DOHH2 (cell line): ENCODE results near the gene ZNF211.

Experiments used
- H3F3A ChIP-seq: fragments of 200-600 bp; sonication (generic), shearing (Covaris generic); 2 replicates; pipeline ENCODE4 v1.6.0; 2016; ENCODE audit warnings: antibody characterized with exemption, mild to moderate bottlenecking; ENCODE audit not compliant: control insufficient read depth, insufficient read depth
- H3K27ac ChIP-seq: fragments of 200-600 bp; sonication (generic); 2 replicates; pipeline ENCODE4 v1.5.1; 2014; ENCODE audit warnings: low read depth, mild to moderate bottlenecking, low read length, moderate library complexity
- H3K27me3 ChIP-seq: fragments of 200-600 bp; sonication (generic); 2 replicates; pipeline ENCODE4 v1.6.1; 2014; ENCODE audit warnings: mild to moderate bottlenecking, low read length, mixed read lengths; ENCODE audit not compliant: control insufficient read depth
- H3K36me3 ChIP-seq: fragments of 200-600 bp; sonication (generic); 2 replicates; pipeline ENCODE4 v1.6.1; 2014; ENCODE audit warnings: mild to moderate bottlenecking, low read length, moderate library complexity, mixed read lengths; ENCODE audit not compliant: control insufficient read depth
- H3K4me1 ChIP-seq: fragments of 200-600 bp; sonication (generic); 2 replicates; pipeline ENCODE4 v1.6.1; 2014; ENCODE audit warnings: mild to moderate bottlenecking, low read length, mixed read lengths; ENCODE audit not compliant: control insufficient read depth
- H3K4me2 ChIP-seq: fragments of 200-600 bp; sonication (generic); 2 replicates; pipeline ENCODE4 v1.6.0; 2014; ENCODE audit warnings: mild to moderate bottlenecking, low read length, moderate library complexity
- H3K4me3 ChIP-seq: fragments of 200-600 bp; sonication (generic); 2 replicates; pipeline ENCODE4 v1.5.1; 2014; ENCODE audit warnings: mild to moderate bottlenecking, low read length, mixed read lengths
- H3K79me2 ChIP-seq: fragments of 200-600 bp; sonication (generic); 2 replicates; pipeline ENCODE4 v1.6.1; 2014; ENCODE audit warnings: mild to moderate bottlenecking, low read length, mixed read lengths; ENCODE audit not compliant: control insufficient read depth
- H3K9me2 ChIP-seq: fragments of 200-600 bp; sonication (generic); replicated peaks from 2 replicates; pipeline ENCODE4 v1.6.1; 2014; ENCODE audit warnings: mild to moderate bottlenecking, low read length, mixed read lengths; ENCODE audit not compliant: control insufficient read depth
- H3K9me3 ChIP-seq: fragments of 200-600 bp; sonication (generic); 2 replicates; pipeline ENCODE4 v1.6.1; 2014; ENCODE audit warnings: antibody characterized with exemption, low read length, mixed read lengths; ENCODE audit not compliant: control insufficient read depth, insufficient read depth
- H4K20me1 ChIP-seq: fragments of 200-600 bp; sonication (generic); 2 replicates; pipeline ENCODE4 v1.6.0; 2014; ENCODE audit warnings: low read depth, mild to moderate bottlenecking, antibody characterized with exemption, low read length, moderate library complexity; ENCODE audit not compliant: control insufficient read depth, insufficient read depth
- EZH2phosphoT487 ChIP-seq: fragments of 200-600 bp; sonication (generic); IDR thresholded peaks from 2 replicates; pipeline ENCODE4 v1.6.1; 2017; ENCODE audit warnings: borderline replicate concordance, mild to moderate bottlenecking, antibody characterized with exemption, low read length, moderate library complexity, mixed read lengths
- TF ChIP-seq, protein P1 (sequence below): fragments of 200-600 bp; sonication (generic); IDR thresholded peaks from one replicate; pipeline ENCODE4 v1.5.1; 2014; ENCODE audit warnings: antibody characterized with exemption, mild to moderate bottlenecking, low read depth, low read length; ENCODE audit not compliant: poor library complexity, severe bottlenecking

ZNF211 gene

DNA sequence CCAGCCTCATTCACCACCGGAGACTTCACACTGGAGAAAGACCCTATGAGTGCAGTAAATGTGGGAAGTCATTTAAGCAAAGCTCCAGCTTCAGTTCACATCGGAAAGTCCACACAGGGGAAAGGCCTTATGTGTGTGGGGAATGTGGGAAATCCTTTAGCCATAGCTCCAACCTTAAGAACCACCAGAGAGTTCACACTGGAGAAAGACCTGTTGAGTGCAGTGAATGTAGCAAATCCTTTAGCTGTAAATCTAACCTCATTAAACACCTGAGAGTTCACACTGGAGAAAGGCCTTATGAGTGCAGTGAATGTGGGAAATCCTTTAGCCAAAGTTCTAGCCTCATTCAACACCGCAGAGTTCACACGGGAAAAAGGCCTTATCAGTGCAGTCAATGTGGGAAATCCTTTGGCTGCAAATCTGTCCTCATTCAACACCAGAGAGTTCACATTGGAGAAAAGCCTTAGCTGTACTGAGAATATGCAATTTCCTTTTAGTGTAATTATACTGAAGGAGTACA lies 8.8 kb downstream of the ZNF211 start:
- no peaks in the 10 kb centered on the region for H3K27me3 ChIP-seq
- no peaks in the 10 kb centered on the region for H3K9me2 ChIP-seq
- H3K4me2 ChIP-seq: no peak overlapping the region
- peaks cover 32% of the 10 kb centered on the region for H3K9me3 ChIP-seq
- H3F3A ChIP-seq: no peaks in the 10 kb centered on the region
- peaks cover 21% of the 10 kb centered on the region for H3K36me3 ChIP-seq
- no peaks in the 10 kb centered on the region for H3K79me2 ChIP-seq
- H3K4me3 ChIP-seq: no peak overlapping the region
- TF ChIP-seq EZH2phosphoT487: no peak
- TF ChIP-seq, protein P1, sequence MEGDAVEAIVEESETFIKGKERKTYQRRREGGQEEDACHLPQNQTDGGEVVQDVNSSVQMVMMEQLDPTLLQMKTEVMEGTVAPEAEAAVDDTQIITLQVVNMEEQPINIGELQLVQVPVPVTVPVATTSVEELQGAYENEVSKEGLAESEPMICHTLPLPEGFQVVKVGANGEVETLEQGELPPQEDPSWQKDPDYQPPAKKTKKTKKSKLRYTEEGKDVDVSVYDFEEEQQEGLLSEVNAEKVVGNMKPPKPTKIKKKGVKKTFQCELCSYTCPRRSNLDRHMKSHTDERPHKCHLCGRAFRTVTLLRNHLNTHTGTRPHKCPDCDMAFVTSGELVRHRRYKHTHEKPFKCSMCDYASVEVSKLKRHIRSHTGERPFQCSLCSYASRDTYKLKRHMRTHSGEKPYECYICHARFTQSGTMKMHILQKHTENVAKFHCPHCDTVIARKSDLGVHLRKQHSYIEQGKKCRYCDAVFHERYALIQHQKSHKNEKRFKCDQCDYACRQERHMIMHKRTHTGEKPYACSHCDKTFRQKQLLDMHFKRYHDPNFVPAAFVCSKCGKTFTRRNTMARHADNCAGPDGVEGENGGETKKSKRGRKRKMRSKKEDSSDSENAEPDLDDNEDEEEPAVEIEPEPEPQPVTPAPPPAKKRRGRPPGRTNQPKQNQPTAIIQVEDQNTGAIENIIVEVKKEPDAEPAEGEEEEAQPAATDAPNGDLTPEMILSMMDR: no peak
- no peaks in the 10 kb centered on the region for H3K4me1 ChIP-seq
- no peak overlapping the region for H3K27ac ChIP-seq
- H4K20me1 ChIP-seq: no peaks in the 10 kb centered on the region

DNA sequence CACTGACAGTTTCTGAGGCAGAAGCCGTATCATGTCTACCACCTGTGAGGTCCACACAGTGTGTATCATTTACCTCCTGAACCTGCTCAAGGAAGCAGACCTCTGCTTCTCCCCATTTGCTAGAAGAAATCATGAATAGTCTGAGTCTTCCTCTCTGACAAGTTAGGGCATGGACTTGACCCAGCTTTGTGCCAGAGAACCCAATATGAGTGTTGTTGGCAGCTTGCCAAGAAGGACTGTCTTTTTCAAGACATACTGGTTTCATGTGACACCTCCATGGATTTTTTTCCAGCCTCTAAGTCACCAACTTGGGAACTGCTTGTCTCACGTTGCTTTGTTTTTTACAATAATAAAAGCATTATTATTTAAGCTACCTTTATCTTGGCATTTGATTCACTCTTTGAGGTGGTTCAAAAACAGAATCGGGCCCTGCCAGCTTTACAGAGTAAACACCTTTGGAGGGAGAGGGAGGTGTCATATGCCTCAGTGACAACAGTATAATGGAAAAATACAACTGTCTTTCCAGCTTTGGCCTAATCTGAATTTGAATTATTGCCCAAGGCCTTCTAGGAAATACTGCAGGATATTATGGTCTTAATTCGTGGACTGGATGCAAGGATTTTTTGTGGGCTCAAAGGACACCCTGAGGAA lies 9.6 kb downstream of the ZNF211 start:
- no peaks in the 10 kb centered on the region for H3F3A ChIP-seq
- TF ChIP-seq, protein P1: no peak
- TF ChIP-seq EZH2phosphoT487: no peak
- H3K36me3 ChIP-seq: peaks cover 21% of the 10 kb centered on the region
- H3K27ac ChIP-seq: no peak overlapping the region
- H3K9me2 ChIP-seq: no peaks in the 10 kb centered on the region
- H3K4me3 ChIP-seq: no peak overlapping the region
- no peak overlapping the region for H3K4me2 ChIP-seq
- H3K79me2 ChIP-seq: no peaks in the 10 kb centered on the region
- H3K4me1 ChIP-seq: no peaks in the 10 kb centered on the region
- H3K27me3 ChIP-seq: no peaks in the 10 kb centered on the region
- H4K20me1 ChIP-seq: no peaks in the 10 kb centered on the region
- peaks cover 25% of the 10 kb centered on the region for H3K9me3 ChIP-seq

DNA sequence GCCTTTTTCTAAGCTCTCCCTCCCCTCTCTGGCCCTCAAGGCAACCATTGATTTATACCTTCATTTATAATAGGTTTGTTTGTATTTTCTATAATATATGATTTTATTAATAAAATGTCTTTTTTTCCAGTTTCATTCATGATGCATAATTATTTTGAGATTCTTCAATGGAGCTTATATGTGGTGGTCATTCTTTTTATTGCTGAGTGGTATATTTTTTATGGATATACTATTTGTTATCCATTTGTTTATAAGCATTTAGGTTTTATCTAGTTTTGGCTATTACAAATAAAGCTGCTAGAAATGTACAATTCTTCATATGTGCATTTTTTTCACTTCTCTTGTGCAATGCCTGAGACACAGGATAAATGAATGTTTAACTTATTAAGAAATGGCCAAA lies 10.8 kb downstream of the ZNF211 start:
- Histone ChIP-seq H3K79me2 (no peaks in the 10 kb centered on the region), H3F3A (no peaks in the 10 kb centered on the region), H3K27me3 (no peaks in the 10 kb centered on the region), H3K4me3 (no peak overlapping the region), H3K4me1 (no peaks in the 10 kb centered on the region), H3K36me3 (peaks cover 21% of the 10 kb centered on the region), H3K27ac (no peak overlapping the region), H3K9me2 (no peaks in the 10 kb centered on the region), H3K9me3 (peaks cover 22% of the 10 kb centered on the region), H4K20me1 (no peaks in the 10 kb centered on the region), H3K4me2 (no peak overlapping the region)
- no peak for TF ChIP-seq EZH2phosphoT487
- TF ChIP-seq, protein P1: no peak
